ENCODE data around the gene HEATR3.

HEATR3 gene, protein sequence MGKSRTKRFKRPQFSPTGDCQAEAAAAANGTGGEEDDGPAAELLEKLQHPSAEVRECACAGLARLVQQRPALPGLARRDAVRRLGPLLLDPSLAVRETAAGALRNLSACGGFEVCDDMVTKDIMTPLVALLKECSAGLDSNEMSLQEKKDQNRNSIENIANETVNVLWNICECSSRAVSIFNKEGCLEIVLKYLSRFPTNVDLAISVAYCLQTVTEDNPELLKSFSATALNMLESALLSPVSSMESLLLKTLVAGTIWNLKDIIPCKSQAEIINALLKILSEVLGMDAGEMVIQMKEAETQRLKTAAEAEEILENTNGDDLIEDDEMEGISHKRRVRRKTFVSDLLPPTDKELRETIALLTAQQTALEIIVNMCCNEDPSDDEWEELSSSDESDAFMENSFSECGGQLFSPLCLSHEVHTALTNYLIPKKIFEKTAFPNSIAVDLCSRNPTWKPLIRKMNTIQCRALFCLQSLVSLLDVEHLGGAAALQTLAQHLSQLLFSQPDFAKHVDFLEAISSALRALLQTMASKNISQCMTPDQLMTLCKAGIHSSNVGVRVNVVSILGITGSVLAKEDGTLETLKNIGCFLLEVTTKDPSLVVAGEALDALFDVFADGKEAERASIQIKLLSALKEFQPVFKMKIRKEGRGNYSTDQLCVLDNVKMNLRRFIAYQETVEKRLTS

DNA sequence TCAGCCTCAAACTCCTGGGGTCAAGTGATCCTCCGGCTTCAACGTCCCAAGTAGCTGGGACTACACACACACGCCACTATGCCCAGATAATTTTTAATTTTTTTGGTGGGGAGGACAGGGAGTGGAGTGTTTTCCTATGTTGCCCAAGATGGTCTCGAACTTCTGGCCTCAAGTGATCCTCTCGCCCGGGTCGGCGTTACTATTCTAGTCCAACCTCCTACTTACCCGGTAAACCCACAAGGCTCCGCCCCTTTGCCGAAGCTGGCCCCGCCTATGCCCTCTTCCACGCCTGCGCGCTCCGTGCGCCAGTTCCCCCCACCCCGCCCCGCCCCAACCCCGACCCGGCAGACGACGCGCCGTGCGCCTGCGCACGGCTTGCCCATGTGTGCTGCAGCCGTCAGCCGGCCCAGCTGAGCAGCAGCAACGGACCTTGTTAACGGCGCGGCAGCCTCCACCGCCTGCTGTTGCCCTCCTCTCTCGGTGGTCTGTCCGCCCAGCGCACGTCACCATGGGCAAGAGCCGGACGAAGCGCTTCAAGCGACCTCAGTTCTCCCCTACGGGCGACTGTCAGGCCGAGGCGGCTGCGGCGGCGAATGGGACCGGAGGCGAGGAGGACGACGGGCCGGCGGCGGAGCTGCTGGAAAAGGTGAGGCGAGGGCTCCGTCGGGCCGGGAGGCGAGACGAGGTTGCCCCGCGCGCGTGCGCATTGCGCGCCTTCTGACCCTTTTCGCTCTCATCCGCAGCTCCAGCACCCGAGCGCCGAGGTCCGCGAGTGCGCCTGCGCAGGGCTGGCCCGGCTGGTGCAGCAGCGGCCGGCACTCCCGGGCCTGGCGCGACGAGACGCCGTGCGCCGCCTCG is at the start of gene HEATR3:
HEATR3 (plus strand) TSS at position 347 of the 858 bp plus-strand sequence; CDS start at position 509, 162 bp downstream.
- peaks cover 39% of the 10 kb centered on the region for H3K79me2 ChIP-seq (ENCODE audit: control insufficient read depth, insufficient read depth, low read length, unreplicated experiment)
- H2AFZ ChIP-seq (ENCODE audit: low read length, unreplicated experiment) = peak within 1 kb of the TSS; percentile 100
- peaks cover 22% of the 10 kb centered on the region for H3K4me1 ChIP-seq (ENCODE audit: control insufficient read depth, insufficient read depth, low read length, unreplicated experiment)
- H3K27me3 ChIP-seq (ENCODE audit: insufficient read depth, low read length) = no peaks in the 10 kb centered on the region
- peak within 1 kb of the TSS; percentile 89 for H3K4me3 ChIP-seq (ENCODE audit: low read depth, low read length)
- H3K36me3 ChIP-seq (ENCODE audit: insufficient read depth, low read length) = 0 out of 2 replicates have a peak, but pooled peaks cover 6% of the 10 kb centered on the region
- peak within 1 kb of the TSS; percentile 84 for H3K27ac ChIP-seq (ENCODE audit: low read depth, low read length)

DNA sequence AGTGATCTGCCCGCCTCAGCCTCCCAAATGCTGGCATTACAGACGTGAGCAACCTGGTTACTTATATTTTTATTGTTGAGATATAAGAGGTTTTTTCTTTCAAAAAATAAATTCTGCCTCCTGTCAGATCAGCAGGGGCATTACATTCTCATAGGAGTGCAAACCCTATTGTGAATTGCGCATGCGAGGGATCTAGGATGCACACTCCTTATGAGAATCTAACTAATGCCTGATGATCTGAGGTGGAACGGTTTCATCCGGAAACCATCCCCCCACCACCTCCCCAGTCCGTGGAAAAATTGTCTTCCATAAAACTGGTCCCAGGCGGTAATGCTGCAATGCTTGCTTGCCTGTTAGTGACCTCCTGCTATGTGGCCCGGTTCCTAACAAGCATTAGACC is 48.2 kb upstream of the HEATR3 start:
- Histone ChIP-seq H3K79me2 (ENCODE audit: control insufficient read depth, insufficient read depth, low read length, unreplicated experiment) (no peaks in the 10 kb centered on the region), H2AFZ (ENCODE audit: low read length, unreplicated experiment) (no peak overlapping the region), H3K4me3 (ENCODE audit: low read depth, low read length) (no peak overlapping the region), H3K27me3 (ENCODE audit: insufficient read depth, low read length) (0 out of 2 replicates have a peak, but pooled peaks cover 10% of the 10 kb centered on the region), H3K36me3 (ENCODE audit: insufficient read depth, low read length) (no peaks in the 10 kb centered on the region), H3K4me1 (ENCODE audit: control insufficient read depth, insufficient read depth, low read length, unreplicated experiment) (no peaks in the 10 kb centered on the region), H3K27ac (ENCODE audit: low read depth, low read length) (no peak overlapping the region)

DNA sequence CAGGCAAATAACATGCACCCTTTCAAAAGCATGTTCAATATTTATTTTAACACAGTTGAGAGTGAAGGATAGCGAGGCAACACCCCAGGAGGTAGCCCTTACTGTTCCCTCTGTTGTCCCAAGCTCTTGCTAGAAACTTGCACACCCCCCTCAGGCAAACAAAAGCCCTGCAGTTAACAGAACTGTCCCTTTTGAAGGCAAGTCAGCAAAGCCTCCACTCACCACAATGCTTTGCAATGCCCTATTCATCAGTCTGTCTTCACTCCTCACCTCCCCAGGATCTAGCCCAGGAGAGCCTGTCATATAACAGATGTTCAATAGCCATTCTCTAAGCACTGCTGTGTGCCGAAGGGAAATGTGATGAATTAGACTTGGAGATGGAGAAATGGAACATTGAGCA is 44.2 kb upstream of the HEATR3 start:
- Histone ChIP-seq H3K4me1 (ENCODE audit: control insufficient read depth, insufficient read depth, low read length, unreplicated experiment) (peaks cover 5% of the 10 kb centered on the region), H3K4me3 (ENCODE audit: low read depth, low read length) (no peak overlapping the region), H2AFZ (ENCODE audit: low read length, unreplicated experiment) (no peak overlapping the region), H3K27ac (ENCODE audit: low read depth, low read length) (no peak overlapping the region), H3K36me3 (ENCODE audit: insufficient read depth, low read length) (no peaks in the 10 kb centered on the region), H3K27me3 (ENCODE audit: insufficient read depth, low read length) (0 out of 2 replicates have a peak, but pooled peaks cover 10% of the 10 kb centered on the region), H3K79me2 (ENCODE audit: control insufficient read depth, insufficient read depth, low read length, unreplicated experiment) (peaks cover 15% of the 10 kb centered on the region)

- H2AFZ ChIP-seq (ENCODE audit: low read length, unreplicated experiment) = no peak overlapping the region
- H3K4me1 ChIP-seq (ENCODE audit: control insufficient read depth, insufficient read depth, low read length, unreplicated experiment) = peaks cover 5% of the 10 kb centered on the region
- peaks cover 29% of the 10 kb centered on the region for H3K79me2 ChIP-seq (ENCODE audit: control insufficient read depth, insufficient read depth, low read length, unreplicated experiment)
- H3K27ac ChIP-seq (ENCODE audit: low read depth, low read length) = no peak overlapping the region
- H3K27me3 ChIP-seq (ENCODE audit: insufficient read depth, low read length) = 0 out of 2 replicates have a peak, but pooled peaks cover 10% of the 10 kb centered on the region
- H3K36me3 ChIP-seq (ENCODE audit: insufficient read depth, low read length) = no peaks in the 10 kb centered on the region
- no peak overlapping the region for H3K4me3 ChIP-seq (ENCODE audit: low read depth, low read length)
Measured at GRCh38 chr16:50023641-50024040, 42.1 kb upstream of the HEATR3 start.

DNA sequence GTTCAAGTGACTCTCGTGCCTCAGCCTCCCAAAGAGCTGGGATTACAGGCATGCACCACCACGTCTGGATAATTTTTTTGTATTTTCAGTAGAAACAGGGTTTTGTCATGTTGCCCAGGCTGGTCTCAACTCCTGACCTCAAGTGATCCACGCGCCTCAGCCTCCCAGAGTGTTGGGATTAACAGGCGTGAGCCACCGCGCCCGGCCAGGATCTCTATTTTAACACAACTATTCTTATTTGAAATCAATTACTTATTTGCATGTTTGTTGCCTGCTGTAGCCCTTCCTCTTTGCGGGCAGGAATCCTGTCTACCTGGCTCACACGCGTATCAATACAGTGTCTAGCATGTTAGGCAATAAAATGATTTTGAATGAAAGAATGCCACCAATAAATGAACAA is 41.6 kb upstream of the HEATR3 start:
- peak overlapping the region; percentile 92 for H3K4me3 ChIP-seq (ENCODE audit: low read depth, low read length)
- H3K36me3 ChIP-seq (ENCODE audit: insufficient read depth, low read length) = peaks cover 2% of the 10 kb centered on the region; the same call in 1 of the 2 replicates
- peak overlapping the region; percentile 61 for H2AFZ ChIP-seq (ENCODE audit: low read length, unreplicated experiment)
- H3K27ac ChIP-seq (ENCODE audit: low read depth, low read length) = no peak overlapping the region
- 0 out of 2 replicates have a peak, but pooled peaks cover 6% of the 10 kb centered on the region for H3K27me3 ChIP-seq (ENCODE audit: insufficient read depth, low read length)
- H3K79me2 ChIP-seq (ENCODE audit: control insufficient read depth, insufficient read depth, low read length, unreplicated experiment) = peaks cover 34% of the 10 kb centered on the region
- H3K4me1 ChIP-seq (ENCODE audit: control insufficient read depth, insufficient read depth, low read length, unreplicated experiment) = peaks cover 5% of the 10 kb centered on the region

DNA sequence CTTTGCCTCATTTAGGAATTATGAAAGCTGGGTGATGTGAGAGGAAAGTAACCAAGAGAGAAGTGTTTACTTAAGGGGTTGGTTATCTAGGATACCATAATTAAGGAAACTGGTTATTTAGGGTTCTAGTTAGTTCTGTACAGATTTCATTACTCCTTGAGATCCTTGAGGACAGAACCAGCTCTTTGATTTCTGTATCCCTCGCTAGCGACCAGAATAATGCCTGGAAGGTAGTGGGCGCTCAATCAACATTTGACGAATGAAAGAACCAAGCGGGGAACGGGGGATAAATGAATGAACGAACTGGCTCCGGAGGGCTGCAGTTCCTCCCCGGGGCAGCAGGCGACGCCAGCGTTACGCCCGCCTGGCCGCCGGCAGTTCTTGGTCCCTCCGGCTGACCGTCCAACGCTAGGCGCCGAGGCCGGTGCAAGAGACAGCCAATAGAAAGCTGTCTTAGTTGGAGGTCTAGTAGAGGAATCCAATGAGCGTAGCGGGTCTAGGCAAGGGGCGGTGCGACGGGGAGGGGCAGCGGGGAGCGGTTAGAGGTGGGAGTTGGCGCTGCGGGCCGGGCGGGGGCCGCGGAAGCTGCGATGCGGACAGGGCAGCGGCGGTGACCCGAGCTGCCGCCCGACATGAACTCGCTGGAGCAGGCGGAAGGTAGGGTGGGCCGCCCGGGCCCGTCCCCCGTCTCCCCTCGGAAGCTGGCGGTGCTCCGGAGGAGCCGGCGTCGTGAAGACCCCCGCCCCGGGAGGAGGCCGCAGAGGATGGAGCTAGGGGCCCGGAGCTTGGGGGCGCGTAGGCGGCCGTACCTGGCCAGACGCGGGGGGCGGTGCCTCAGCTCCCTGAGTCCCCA is 40.9 kb upstream of the HEATR3 start, which contains the start of gene CNEP1R1:
CNEP1R1 (plus strand) TSS at position 542 of the 853 bp plus-strand sequence; CDS start at position 633, 91 bp downstream.
- Histone ChIP-seq H3K27me3 (ENCODE audit: insufficient read depth, low read length) (0 out of 2 replicates have a peak, but pooled peaks cover 6% of the 10 kb centered on the region), H3K27ac (ENCODE audit: low read depth, low read length) (no peak within 1 kb of the TSS), H3K4me1 (ENCODE audit: control insufficient read depth, insufficient read depth, low read length, unreplicated experiment) (peaks cover 5% of the 10 kb centered on the region), H3K36me3 (ENCODE audit: insufficient read depth, low read length) (peaks cover 6% of the 10 kb centered on the region; the same call in 1 of the 2 replicates), H3K4me3 (ENCODE audit: low read depth, low read length) (peak within 1 kb of the TSS; percentile 92), H3K79me2 (ENCODE audit: control insufficient read depth, insufficient read depth, low read length, unreplicated experiment) (peaks cover 41% of the 10 kb centered on the region), H2AFZ (ENCODE audit: low read length, unreplicated experiment) (peak within 1 kb of the TSS; percentile 90)

DNA sequence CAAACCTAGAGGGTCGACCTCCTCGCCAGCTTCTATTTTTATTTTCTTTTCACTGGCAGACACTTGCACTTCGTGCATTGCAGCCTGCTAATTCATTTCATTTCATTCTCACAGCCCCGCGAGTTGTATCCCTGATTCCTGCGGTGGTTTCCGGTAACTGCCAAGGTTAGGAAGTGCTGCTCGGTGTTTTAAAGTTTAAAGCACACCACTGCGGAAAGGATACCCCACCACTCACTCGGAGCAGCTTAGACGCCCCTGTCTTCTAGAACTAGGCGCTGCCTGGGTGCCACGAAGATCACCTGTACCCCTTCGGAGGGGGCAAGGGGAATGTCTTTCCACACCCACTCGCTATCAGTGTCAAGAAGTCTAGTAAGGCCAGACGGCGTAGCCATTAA is 40.2 kb upstream of the HEATR3 start:
- Histone ChIP-seq H3K27ac (ENCODE audit: low read depth, low read length) (no peak overlapping the region), H3K4me1 (ENCODE audit: control insufficient read depth, insufficient read depth, low read length, unreplicated experiment) (peaks cover 5% of the 10 kb centered on the region), H2AFZ (ENCODE audit: low read length, unreplicated experiment) (peak overlapping the region; percentile 90), H3K36me3 (ENCODE audit: insufficient read depth, low read length) (peaks cover 6% of the 10 kb centered on the region; the same call in 1 of the 2 replicates), H3K79me2 (ENCODE audit: control insufficient read depth, insufficient read depth, low read length, unreplicated experiment) (peaks cover 43% of the 10 kb centered on the region), H3K4me3 (ENCODE audit: low read depth, low read length) (peak overlapping the region; percentile 92), H3K27me3 (ENCODE audit: insufficient read depth, low read length) (0 out of 2 replicates have a peak, but pooled peaks cover 6% of the 10 kb centered on the region)

GRCh38 chr16:50027829-50028228 is 37.9 kb upstream of the HEATR3 start:
- peaks cover 43% of the 10 kb centered on the region for H3K79me2 ChIP-seq (ENCODE audit: control insufficient read depth, insufficient read depth, low read length, unreplicated experiment)

DNA sequence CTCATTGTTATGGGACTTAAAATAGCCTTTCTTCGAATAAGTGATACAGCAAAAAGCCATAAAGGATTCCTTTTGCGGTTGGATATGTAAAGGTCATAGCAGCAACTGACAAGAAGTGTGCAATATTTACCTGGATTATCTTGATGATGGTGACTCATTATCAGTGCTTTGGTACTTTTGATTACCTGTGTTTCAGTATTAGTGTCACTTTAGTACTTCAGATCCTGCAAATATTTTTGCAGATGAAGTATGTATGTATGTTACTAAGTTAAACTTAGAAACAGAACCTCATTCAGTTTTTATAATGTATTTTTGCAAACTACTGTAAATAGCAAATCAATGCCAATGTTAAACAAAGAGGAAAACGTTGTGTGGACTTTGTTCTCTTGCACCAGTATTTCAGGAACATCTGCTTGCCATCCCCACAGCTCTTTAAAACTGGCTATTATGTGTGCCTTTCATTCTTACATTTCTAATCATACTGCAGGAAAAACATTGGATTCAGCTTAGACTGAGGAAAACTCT is 30.2 kb upstream of the HEATR3 start:
- peaks cover 4% of the 10 kb centered on the region for H3K4me1 ChIP-seq (ENCODE audit: control insufficient read depth, insufficient read depth, low read length, unreplicated experiment)
- H3K79me2 ChIP-seq (ENCODE audit: control insufficient read depth, insufficient read depth, low read length, unreplicated experiment) = no peaks in the 10 kb centered on the region
- no peak overlapping the region for H2AFZ ChIP-seq (ENCODE audit: low read length, unreplicated experiment)
- H3K4me3 ChIP-seq (ENCODE audit: low read depth, low read length) = no peak overlapping the region
- no peaks in the 10 kb centered on the region for H3K27me3 ChIP-seq (ENCODE audit: insufficient read depth, low read length)
- peaks cover 10% of the 10 kb centered on the region for H3K36me3 ChIP-seq (ENCODE audit: insufficient read depth, low read length)
- H3K27ac ChIP-seq (ENCODE audit: low read depth, low read length) = no peak overlapping the region

More at GRCh38 chr16:50027829-50028228, 37.9 kb upstream of the HEATR3 start:
- no peak overlapping the region for H3K27ac ChIP-seq (ENCODE audit: low read depth, low read length)
- no peak overlapping the region for H3K4me3 ChIP-seq (ENCODE audit: low read depth, low read length)
- peaks cover 8% of the 10 kb centered on the region; the same call in 1 of the 2 replicates for H3K36me3 ChIP-seq (ENCODE audit: insufficient read depth, low read length)
- H3K4me1 ChIP-seq (ENCODE audit: control insufficient read depth, insufficient read depth, low read length, unreplicated experiment) = peaks cover 5% of the 10 kb centered on the region
- H2AFZ ChIP-seq (ENCODE audit: low read length, unreplicated experiment) = no peak overlapping the region
- no peaks in the 10 kb centered on the region for H3K27me3 ChIP-seq (ENCODE audit: insufficient read depth, low read length)

Measured in ACC112 (cell line).